ENCODE measurements around the gene CIRBP. TPM values are rescaled to one million over a fixed set of nuclear protein-coding genes. Genes with fewer than 3 reads are reported as not detected.

CIRBP gene
- total and polyA plus RNA-seq, 2 of the 13 experiments (the other 11 are each of a cell fraction or from before 2014, with no cell fraction given): 133 to 140 TPM

DNA sequence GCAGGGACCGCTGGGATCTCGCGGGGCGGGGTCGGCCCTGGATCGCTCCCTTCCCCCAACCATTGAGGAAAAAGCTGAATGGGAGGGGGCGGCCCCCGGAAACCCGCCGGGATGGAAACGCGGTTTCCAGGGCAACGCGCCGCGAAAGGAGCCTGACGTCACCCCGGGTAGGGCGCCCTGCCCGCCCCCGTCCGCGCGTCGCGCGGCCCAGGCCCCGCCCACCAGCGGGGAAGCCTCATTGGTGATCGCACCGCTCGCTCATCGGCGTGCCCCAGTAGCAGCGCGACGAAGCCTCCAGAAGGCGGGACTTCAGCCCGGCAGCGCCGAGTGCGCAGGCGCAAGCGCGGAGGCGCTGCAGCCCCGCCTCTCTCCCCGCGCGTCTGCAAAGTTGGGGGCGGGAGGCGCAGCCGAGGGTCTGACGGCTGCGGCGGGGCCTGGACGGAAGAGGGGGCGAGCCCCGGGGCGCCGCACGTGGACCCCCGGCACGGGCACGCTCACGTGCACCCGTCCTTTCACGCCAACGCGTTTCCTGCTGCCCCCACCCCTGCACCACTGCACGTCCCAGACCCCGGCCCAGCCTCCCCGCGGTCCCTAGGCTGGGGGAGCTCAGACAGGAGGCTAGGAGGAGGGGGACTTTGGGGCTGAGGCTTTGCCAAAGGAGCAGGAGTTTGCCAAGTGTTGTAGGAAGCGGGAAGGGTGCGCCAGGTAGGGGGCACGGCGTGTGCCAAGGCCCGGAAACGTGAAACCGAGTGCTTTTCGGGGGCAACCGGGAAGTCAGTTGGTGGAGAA lies 8.2 kb upstream of the CIRBP start (continued):
- TF ChIP-seq FLYWCH1 (CRISPR knock-in tag; IDR thresholded peaks at IDR 0.05): no peak
- TF ChIP-seq RARG (CRISPR knock-in tag; IDR thresholded peaks at IDR 0.05; ENCODE audit: low read depth): no peak
- 0 out of 2 replicates have a peak, but pooled peaks have one; percentile 8 for TF ChIP-seq ZNF160 (CRISPR knock-in tag; IDR thresholded peaks at IDR 0.05)
- TF ChIP-seq ZNF543 (CRISPR knock-in tag; IDR thresholded peaks at IDR 0.05): no peak
- no peak for TF ChIP-seq ZBTB3 (CRISPR knock-in tag; IDR thresholded peaks at IDR 0.05; ENCODE audit: borderline replicate concordance, low read depth)
- TF ChIP-seq, protein P1, sequence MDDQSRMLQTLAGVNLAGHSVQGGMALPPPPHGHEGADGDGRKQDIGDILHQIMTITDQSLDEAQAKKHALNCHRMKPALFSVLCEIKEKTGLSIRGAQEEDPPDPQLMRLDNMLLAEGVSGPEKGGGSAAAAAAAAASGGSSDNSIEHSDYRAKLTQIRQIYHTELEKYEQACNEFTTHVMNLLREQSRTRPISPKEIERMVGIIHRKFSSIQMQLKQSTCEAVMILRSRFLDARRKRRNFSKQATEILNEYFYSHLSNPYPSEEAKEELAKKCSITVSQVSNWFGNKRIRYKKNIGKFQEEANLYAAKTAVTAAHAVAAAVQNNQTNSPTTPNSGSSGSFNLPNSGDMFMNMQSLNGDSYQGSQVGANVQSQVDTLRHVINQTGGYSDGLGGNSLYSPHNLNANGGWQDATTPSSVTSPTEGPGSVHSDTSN (CRISPR knock-in tag; IDR thresholded peaks at IDR 0.05; ENCODE audit: borderline replicate concordance): peak; percentile 82; the same call in 1 of the 2 replicates
- peak; percentile 73 for TF ChIP-seq HOXA3 (CRISPR knock-in tag; IDR thresholded peaks at IDR 0.05)
- no peak for TF ChIP-seq MTF2 (CRISPR knock-in tag; IDR thresholded peaks at IDR 0.05; ENCODE audit: borderline replicate concordance)
- TF ChIP-seq, protein P2, sequence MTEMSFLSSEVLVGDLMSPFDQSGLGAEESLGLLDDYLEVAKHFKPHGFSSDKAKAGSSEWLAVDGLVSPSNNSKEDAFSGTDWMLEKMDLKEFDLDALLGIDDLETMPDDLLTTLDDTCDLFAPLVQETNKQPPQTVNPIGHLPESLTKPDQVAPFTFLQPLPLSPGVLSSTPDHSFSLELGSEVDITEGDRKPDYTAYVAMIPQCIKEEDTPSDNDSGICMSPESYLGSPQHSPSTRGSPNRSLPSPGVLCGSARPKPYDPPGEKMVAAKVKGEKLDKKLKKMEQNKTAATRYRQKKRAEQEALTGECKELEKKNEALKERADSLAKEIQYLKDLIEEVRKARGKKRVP (CRISPR knock-in tag; IDR thresholded peaks at IDR 0.05): peak in 1 of 2 experiments; percentile 38; a peak in 1 of 4 replicates
- TF ChIP-seq TAF1 (CRISPR knock-in tag; IDR thresholded peaks at IDR 0.05): peak; percentile 53
- peak; percentile 74; the same call in 1 of the 2 replicates for TF ChIP-seq ZBTB7B (CRISPR knock-in tag; IDR thresholded peaks at IDR 0.05)
- no peak for TF ChIP-seq TIGD3 (CRISPR knock-in tag; IDR thresholded peaks at IDR 0.05; ENCODE audit: borderline replicate concordance)
- no peak for TF ChIP-seq ZNF317 (CRISPR knock-in tag; IDR thresholded peaks at IDR 0.05)
- no peak for TF ChIP-seq ZNF407 (CRISPR knock-in tag; IDR thresholded peaks at IDR 0.05; ENCODE audit: not compliant biosample characterization)
- TF ChIP-seq POGZ (CRISPR knock-in tag; IDR thresholded peaks at IDR 0.05): no peak; the same call in 1 of the 2 replicates
- TF ChIP-seq KLF6 (CRISPR knock-in tag; IDR thresholded peaks at IDR 0.05): 0 out of 2 replicates have a peak, but pooled peaks have one; percentile 38
- TF ChIP-seq MXI1 (IDR thresholded peaks at IDR 0.05; ENCODE audit: borderline replicate concordance, low read depth, low read length): peak; percentile 80; the same call in 2 of the 3 replicates

Measured in HepG2 (cell line).